Measurements from ENCODE around the gene COL25A1. TPM values are rescaled to one million over a fixed set of nuclear protein-coding genes. Genes with fewer than 3 reads are reported as not detected.
A peak's percentile ranks its signal among the peaks of the same experiment; 100 is the strongest.

Gene COL25A1
- total and polyA plus RNA-seq, 2 experiments from 2014 or later, result 0.25 TPM; not detected in 1

GRCh38 chr4:108833046-108833445, 469.4 kb downstream of the COL25A1 start:
- H3K4me2 ChIP-seq (ENCODE audit: unreplicated experiment), result no peak overlapping the region
- H3K79me2 ChIP-seq (ENCODE audit: insufficient read depth), result no peaks in the 10 kb centered on the region
- H2AFZ ChIP-seq, result no peak overlapping the region
- no peaks in the 10 kb centered on the region for H3K27me3 ChIP-seq (replicated peaks; ENCODE audit: insufficient read depth)
- no peak overlapping the region for H3K9ac ChIP-seq
- no peaks in the 10 kb centered on the region for H3K36me3 ChIP-seq (ENCODE audit: low read depth)
- WGBS, 2 experiments (ENCODE audit: low coverage in 1 of 2, low lambda C conversion rate in 2 of 2, missing lambda C conversion rate in 2 of 2), result 89 to 95% methylated on average over 4 of the region's 4 CpGs
- DNase-seq, result no peak
- in situ Hi-C loops (cut with MboI), result loop anchor here (10.0 to 25.0 kb wide), 2 partner anchors 572 to 979 kb away; partner anchors contain the start of genes CFI and GAR1
- H3K9me3 ChIP-seq (ENCODE audit: low read depth), result no peaks in the 10 kb centered on the region
- peaks cover 4% of the 10 kb centered on the region; the same call in 1 of the 2 replicates for H3F3A ChIP-seq (ENCODE audit: insufficient read depth)
- H3K4me3 ChIP-seq, result no peak overlapping the region
- H3K27ac ChIP-seq, result no peak overlapping the region
- peaks cover 33% of the 10 kb centered on the region for H3K4me1 ChIP-seq (ENCODE audit: insufficient read depth)
- no peaks in the 10 kb centered on the region for H3K9me2 ChIP-seq (ENCODE audit: insufficient read depth)
- H4K20me1 ChIP-seq (ENCODE audit: insufficient read depth), result no peaks in the 10 kb centered on the region
- TF ChIP-seq EZH2phosphoT487 (IDR thresholded peaks at IDR 0.05; ENCODE audit: insufficient read depth, low read depth) (no peak), EZH2 (IDR thresholded peaks at IDR 0.05; ENCODE audit: insufficient read depth, poor library complexity, severe bottlenecking) (no peak)

- H3K27ac ChIP-seq, result no peak overlapping the region
- no peaks in the 10 kb centered on the region for H3K9me3 ChIP-seq (ENCODE audit: low read depth)
- no peaks in the 10 kb centered on the region for H3K9me2 ChIP-seq (ENCODE audit: insufficient read depth)
- no peaks in the 10 kb centered on the region for H3K27me3 ChIP-seq (replicated peaks; ENCODE audit: insufficient read depth)
- no peak overlapping the region for H2AFZ ChIP-seq
- H3F3A ChIP-seq (ENCODE audit: insufficient read depth), result peaks cover 4% of the 10 kb centered on the region; the same call in 1 of the 2 replicates
- H4K20me1 ChIP-seq (ENCODE audit: insufficient read depth), result no peaks in the 10 kb centered on the region
- in situ Hi-C loops (cut with MboI), result loop anchor here (10.0 to 25.0 kb wide), 2 partner anchors 573 to 980 kb away; partner anchors contain the start of genes CFI and GAR1
- H3K4me2 ChIP-seq (ENCODE audit: unreplicated experiment), result no peak overlapping the region
- WGBS, 2 experiments (ENCODE audit: low coverage in 1 of 2, low lambda C conversion rate in 2 of 2, missing lambda C conversion rate in 2 of 2), result 33 to 35% methylated on average over 3 of the region's 3 CpGs
- peak; percentile 13 for DNase-seq
- no peaks in the 10 kb centered on the region for H3K36me3 ChIP-seq (ENCODE audit: low read depth)
- no peak for TF ChIP-seq EZH2phosphoT487 (IDR thresholded peaks at IDR 0.05; ENCODE audit: insufficient read depth, low read depth)
- TF ChIP-seq EZH2 (IDR thresholded peaks at IDR 0.05; ENCODE audit: insufficient read depth, poor library complexity, severe bottlenecking), result no peak
- no peak overlapping the region for H3K9ac ChIP-seq
- no peaks in the 10 kb centered on the region for H3K79me2 ChIP-seq (ENCODE audit: insufficient read depth)
- H3K4me1 ChIP-seq (ENCODE audit: insufficient read depth), result peaks cover 33% of the 10 kb centered on the region
- H3K4me3 ChIP-seq, result no peak overlapping the region
These were observed 470.6 kb downstream of the COL25A1 start for GRCh38 chr4:108831886-108832285.

- no peak overlapping the region for H3K4me3 ChIP-seq
- in situ Hi-C loops (cut with MboI), result loop anchor here (10.0 to 25.0 kb wide), 2 partner anchors 574 to 981 kb away; partner anchors contain the start of genes CFI and GAR1
- H3K9me3 ChIP-seq (ENCODE audit: low read depth), result no peaks in the 10 kb centered on the region
- TF ChIP-seq EZH2 (IDR thresholded peaks at IDR 0.05; ENCODE audit: insufficient read depth, poor library complexity, severe bottlenecking) (no peak), EZH2phosphoT487 (IDR thresholded peaks at IDR 0.05; ENCODE audit: insufficient read depth, low read depth) (no peak)
- H3K36me3 ChIP-seq (ENCODE audit: low read depth), result no peaks in the 10 kb centered on the region
- H3K27ac ChIP-seq, result no peak overlapping the region
- WGBS, 2 experiments (ENCODE audit: low coverage in 1 of 2, low lambda C conversion rate in 2 of 2, missing lambda C conversion rate in 2 of 2), result 89 to 94% methylated on average over 1 of the region's 1 CpG
- no peak overlapping the region for H2AFZ ChIP-seq
- peaks cover 4% of the 10 kb centered on the region; the same call in 1 of the 2 replicates for H3F3A ChIP-seq (ENCODE audit: insufficient read depth)
- no peaks in the 10 kb centered on the region for H3K27me3 ChIP-seq (replicated peaks; ENCODE audit: insufficient read depth)
- H3K4me1 ChIP-seq (ENCODE audit: insufficient read depth), result peaks cover 33% of the 10 kb centered on the region
- H3K4me2 ChIP-seq (ENCODE audit: unreplicated experiment), result no peak overlapping the region
- no peaks in the 10 kb centered on the region for H3K9me2 ChIP-seq (ENCODE audit: insufficient read depth)
- no peaks in the 10 kb centered on the region for H4K20me1 ChIP-seq (ENCODE audit: insufficient read depth)
- no peak overlapping the region for H3K9ac ChIP-seq
- no peaks in the 10 kb centered on the region for H3K79me2 ChIP-seq (ENCODE audit: insufficient read depth)
- DNase-seq, result peak; percentile 2
These were observed 471.2 kb downstream of the COL25A1 start for GRCh38 chr4:108831291-108831690.

GRCh38 chr4:108830509-108831244, 471.8 kb downstream of the COL25A1 start:
- no peaks in the 10 kb centered on the region for H3K9me2 ChIP-seq (ENCODE audit: insufficient read depth)
- H3K79me2 ChIP-seq (ENCODE audit: insufficient read depth), result no peaks in the 10 kb centered on the region
- H3K4me2 ChIP-seq (ENCODE audit: unreplicated experiment), result peak overlapping the region; percentile 24
- H3K4me1 ChIP-seq (ENCODE audit: insufficient read depth), result peaks cover 33% of the 10 kb centered on the region
- WGBS, 2 experiments (ENCODE audit: low coverage in 1 of 2, low lambda C conversion rate in 2 of 2, missing lambda C conversion rate in 2 of 2), result 52 to 58% methylated on average over 4 of the region's 4 CpGs
- in situ Hi-C loops (cut with MboI), result loop anchor here (10.0 to 25.0 kb wide), 2 partner anchors 574 to 982 kb away; partner anchors contain the start of genes CFI and GAR1
- no peaks in the 10 kb centered on the region for H3K9me3 ChIP-seq (ENCODE audit: low read depth)
- H3K27ac ChIP-seq, result no peak overlapping the region
- H3K27me3 ChIP-seq (replicated peaks; ENCODE audit: insufficient read depth), result no peaks in the 10 kb centered on the region
- TF ChIP-seq EZH2 (IDR thresholded peaks at IDR 0.05; ENCODE audit: insufficient read depth, poor library complexity, severe bottlenecking) (no peak), EZH2phosphoT487 (IDR thresholded peaks at IDR 0.05; ENCODE audit: insufficient read depth, low read depth) (no peak)
- peak; percentile 6 for DNase-seq
- H3K9ac ChIP-seq, result no peak overlapping the region
- no peak overlapping the region for H2AFZ ChIP-seq
- peaks cover 4% of the 10 kb centered on the region; the same call in 1 of the 2 replicates for H3F3A ChIP-seq (ENCODE audit: insufficient read depth)
- no peaks in the 10 kb centered on the region for H3K36me3 ChIP-seq (ENCODE audit: low read depth)
- no peak overlapping the region for H3K4me3 ChIP-seq
- no peaks in the 10 kb centered on the region for H4K20me1 ChIP-seq (ENCODE audit: insufficient read depth)
